Kidney epithelial cell (primary cell): ENCODE data around the gene MLNR. TPM values are rescaled to one million over a fixed set of nuclear protein-coding genes. Genes with fewer than 3 reads are reported as not detected.
A peak's percentile ranks its signal among the peaks of the same experiment; 100 is the strongest.

ENCODE experiments used
- DNase-seq: peaks from one replicate; pipeline ENCODE4 v3.0.0-alpha.2; 2010; ENCODE audit warnings: low read depth
- H3K27me3 ChIP-seq: 2 replicates; pipeline ENCODE4 v1.6.0; 2011; ENCODE audit warnings: low read length; ENCODE audit not compliant: control insufficient read depth, insufficient read depth
- H3K36me3 ChIP-seq: 2 replicates; pipeline ENCODE4 v1.5.1; 2011; ENCODE audit warnings: low read length; ENCODE audit not compliant: control insufficient read depth, insufficient read depth
- H3K4me3 ChIP-seq: 2 replicates; pipeline ENCODE4 v1.5.1; 2011; ENCODE audit warnings: low read depth, mild to moderate bottlenecking, control low read depth, low read length
- CTCF ChIP-seq: IDR thresholded peaks from 2 replicates; pipeline ENCODE4 v1.5.1; 2011; ENCODE audit warnings: mild to moderate bottlenecking, moderate library complexity, low read length, control low read depth, inconsistent platforms; ENCODE audit not compliant: insufficient read depth, poor library complexity, severe bottlenecking
- total RNA-seq: library from RNA; depleted of rRNA; stranded (reverse); fragments of >200 nt; gene quantifications from 2 replicates; pipeline ENCODE4 v1.2.3, GENCODE V29; 2015

MLNR gene
- total RNA-seq, 1 donor from 2014 or later = not detected

- Histone ChIP-seq H3K36me3 (no peaks in the 10 kb centered on the region), H3K27me3 (peaks cover 14% of the 10 kb centered on the region), H3K4me3 (no peak overlapping the region)
- no peak for TF ChIP-seq CTCF
- DNase-seq = no peak
Measured at GRCh38 chr13:49213997-49214916, 5.9 kb upstream of the MLNR start.

GRCh38 chr13:49214917-49215376, 5.2 kb upstream of the MLNR start:
- no peak overlapping the region for H3K4me3 ChIP-seq
- peaks cover 21% of the 10 kb centered on the region for H3K27me3 ChIP-seq
- no peak for TF ChIP-seq CTCF
- DNase-seq = peak; percentile 2
- no peaks in the 10 kb centered on the region for H3K36me3 ChIP-seq

- H3K36me3 ChIP-seq = no peaks in the 10 kb centered on the region
- no peak for TF ChIP-seq CTCF
- no peak overlapping the region for H3K4me3 ChIP-seq
- peaks cover 34% of the 10 kb centered on the region for H3K27me3 ChIP-seq
- DNase-seq = no peak
Measured at GRCh38 chr13:49216334-49216733, 3.8 kb upstream of the MLNR start.

- no peak for DNase-seq
- TF ChIP-seq CTCF = no peak
- H3K36me3 ChIP-seq = no peaks in the 10 kb centered on the region
- peaks cover 51% of the 10 kb centered on the region for H3K27me3 ChIP-seq
- no peak overlapping the region for H3K4me3 ChIP-seq
Measured at GRCh38 chr13:49217962-49218492, 2.1 kb upstream of the MLNR start.

- Histone ChIP-seq H3K4me3 (no peak overlapping the region), H3K36me3 (no peaks in the 10 kb centered on the region), H3K27me3 (peaks cover 51% of the 10 kb centered on the region)
- no peak for DNase-seq
- no peak for TF ChIP-seq CTCF
Measured at GRCh38 chr13:49218493-49219051, 1.6 kb upstream of the MLNR start.
